ENCODE results near the gene RER1. TPM values are rescaled to one million over a fixed set of nuclear protein-coding genes. Genes with fewer than 3 reads are reported as not detected.

Gene RER1
- total RNA-seq, 1 donor from 2014 or later, result 81.8 TPM

DNA sequence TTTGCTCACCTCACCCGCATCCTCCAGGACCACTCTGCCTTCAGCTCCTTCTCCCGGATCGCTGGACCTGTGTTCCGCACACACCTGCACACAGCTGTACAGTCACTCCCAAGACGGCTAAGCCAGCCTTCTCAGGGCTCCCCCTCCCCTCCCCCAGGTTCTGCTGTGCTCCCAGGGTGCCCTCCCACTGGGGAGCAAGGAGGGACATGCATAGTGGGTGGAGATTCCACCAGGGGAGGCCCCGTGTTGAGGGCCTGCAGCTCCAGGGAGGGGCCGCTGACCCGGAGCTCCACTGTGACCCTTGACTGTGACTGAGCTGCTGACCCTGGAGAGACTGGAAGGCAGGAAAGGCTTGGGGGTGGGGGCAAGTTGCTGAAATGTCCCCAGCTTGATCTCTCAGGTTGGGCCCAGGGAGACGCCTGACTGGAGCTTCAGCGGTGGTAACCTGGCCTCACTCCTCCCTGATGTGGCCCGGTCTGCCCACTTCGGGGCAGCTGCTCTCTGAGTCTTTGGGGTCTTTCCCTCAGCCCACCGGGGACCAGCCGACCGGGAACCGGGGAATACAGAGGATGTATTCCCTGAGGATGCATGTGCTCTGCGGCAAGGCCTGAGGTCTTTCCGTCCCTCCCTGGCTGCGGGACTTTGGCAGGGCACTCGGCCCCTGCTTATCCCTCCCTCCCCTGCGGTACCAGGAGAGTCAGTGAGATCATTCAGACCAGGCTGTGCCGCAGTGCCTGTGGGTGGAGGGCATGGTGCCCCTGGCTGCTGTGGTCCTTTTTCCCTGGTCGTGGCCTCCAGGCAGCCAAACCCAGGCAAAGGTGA is 55.8 kb downstream of the RER1 start:
- intact Hi-C loops (cut with DNase I), result no loop called here
- no peak for ATAC-seq (ENCODE audit: poor library complexity)
- no peak for DNase-seq

DNA sequence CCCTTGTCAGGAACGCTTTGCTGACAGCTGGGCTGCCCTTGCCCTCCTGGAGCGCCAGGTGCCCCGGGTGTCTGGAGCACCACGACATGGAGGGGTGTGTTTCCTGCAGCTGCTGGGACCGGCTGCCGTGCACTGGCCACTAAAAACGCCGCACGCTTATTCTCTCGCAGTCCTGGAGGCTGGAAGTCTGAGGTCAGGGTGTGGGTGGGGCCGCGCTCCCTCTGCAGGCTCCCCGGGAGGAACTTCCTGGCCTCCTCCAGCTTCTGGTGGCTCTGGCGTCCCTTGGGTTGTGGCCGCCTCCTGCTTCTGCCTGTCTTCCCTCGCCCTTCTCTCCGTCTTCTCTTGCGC is 56.4 kb downstream of the RER1 start:
- intact Hi-C loops (cut with DNase I), result no loop called here
- ATAC-seq (ENCODE audit: poor library complexity) (no peak), DNase-seq (no peak)

DNA sequence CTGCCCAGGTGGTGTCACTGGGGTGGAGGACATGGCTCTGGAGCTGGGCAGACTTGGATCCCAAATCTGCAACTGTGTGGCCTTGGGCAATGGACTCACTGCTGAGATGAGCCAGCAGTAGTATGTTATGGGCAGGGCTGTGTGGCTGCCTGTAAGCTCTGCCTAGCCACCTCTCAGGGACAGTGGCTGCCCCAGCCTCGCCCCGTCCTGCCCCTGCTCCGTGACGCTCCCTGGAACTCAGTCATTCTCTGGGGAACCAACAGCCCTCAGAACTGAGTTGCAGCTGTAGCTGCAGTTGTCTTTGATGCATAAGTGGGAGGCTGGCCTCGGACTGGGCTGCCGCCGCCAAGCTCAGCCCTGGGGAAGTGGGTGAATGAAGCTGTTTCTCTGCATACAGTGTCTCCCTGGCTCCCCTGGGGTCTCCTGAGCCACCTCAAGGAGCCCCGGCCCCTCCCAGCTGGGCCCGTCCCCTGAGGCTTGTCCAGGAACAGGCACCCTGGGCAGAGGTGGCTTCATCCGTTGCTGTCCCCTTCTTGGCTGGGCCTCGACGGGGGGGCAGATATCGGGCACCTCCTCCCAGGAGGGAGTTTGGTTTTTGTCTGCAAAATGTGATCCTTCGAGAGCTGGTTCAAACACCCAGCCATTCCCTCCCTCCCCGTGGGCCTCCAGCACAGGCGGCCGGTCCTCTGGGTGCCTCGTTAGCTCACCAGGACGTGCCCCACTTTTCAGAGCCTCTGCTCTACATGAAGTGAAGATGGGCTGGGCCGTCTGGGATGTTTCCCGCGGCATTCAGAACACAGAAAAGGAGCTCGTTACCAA is 58.2 kb downstream of the RER1 start:
- no peak for ATAC-seq (ENCODE audit: poor library complexity)
- intact Hi-C loops (cut with DNase I), result no loop called here
- DNase-seq, result no peak

DNA sequence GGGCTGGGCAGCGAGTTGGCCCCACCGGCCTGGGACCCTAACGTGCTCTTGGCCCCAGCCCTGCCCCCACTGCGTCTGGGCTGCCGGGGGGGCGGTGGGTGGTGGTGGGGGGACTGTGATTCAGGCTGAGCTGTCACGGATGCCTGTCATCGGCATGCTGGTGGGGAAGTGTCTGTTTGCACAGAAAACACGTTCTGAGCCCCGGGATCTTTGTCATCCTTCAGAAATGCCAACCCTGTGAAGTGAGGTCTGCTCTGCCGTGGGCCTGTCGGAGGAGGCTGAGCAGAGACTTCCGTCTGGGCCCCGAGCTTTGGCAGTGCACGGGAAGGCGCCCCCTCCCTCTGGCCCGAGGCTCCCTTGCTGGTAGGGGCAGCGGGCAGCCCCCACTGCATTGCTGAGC is 60.1 kb downstream of the RER1 start:
- ATAC-seq (ENCODE audit: poor library complexity) (no peak), DNase-seq (no peak)
- intact Hi-C loops (cut with DNase I), result no loop called here

DNA sequence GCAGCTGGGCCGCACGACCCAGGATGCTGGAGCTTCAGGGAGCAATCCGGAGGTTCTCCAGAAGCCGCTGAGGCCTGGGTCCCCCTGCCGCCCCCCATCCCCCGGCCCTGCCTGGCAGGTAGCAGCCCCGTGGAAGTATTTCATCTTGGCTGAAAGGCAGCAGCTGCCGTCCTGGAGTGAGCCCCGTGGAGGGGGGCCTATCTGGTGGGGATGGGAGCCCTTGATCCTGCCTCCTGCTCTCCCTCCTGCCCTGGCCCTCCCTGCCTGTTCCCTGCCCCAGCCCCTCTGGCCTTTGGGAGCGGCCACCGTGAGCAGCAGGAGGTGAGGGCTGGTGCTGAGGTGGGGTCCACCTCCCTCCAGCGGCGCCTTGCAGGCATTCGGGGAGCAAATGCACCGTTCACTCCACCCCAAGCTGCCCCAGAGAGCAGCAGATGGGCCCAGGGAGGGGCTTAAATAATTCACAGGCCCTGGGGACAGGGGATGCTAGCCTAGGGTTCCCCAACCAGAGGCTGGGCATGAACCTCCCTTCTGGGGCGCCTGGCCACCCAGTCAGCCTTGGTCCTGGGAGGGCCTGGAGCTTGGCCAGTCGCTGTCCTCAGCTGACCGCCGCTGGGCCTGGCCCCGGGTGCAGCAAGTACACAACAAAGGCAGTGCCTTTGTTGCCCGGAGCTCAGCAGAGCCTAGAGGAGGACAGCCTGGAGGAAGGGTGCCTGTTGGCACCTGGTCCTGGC is 60.7 kb downstream of the RER1 start:
- intact Hi-C loops (cut with DNase I), result no loop called here
- ATAC-seq (ENCODE audit: poor library complexity), result no peak
- DNase-seq, result no peak

DNA sequence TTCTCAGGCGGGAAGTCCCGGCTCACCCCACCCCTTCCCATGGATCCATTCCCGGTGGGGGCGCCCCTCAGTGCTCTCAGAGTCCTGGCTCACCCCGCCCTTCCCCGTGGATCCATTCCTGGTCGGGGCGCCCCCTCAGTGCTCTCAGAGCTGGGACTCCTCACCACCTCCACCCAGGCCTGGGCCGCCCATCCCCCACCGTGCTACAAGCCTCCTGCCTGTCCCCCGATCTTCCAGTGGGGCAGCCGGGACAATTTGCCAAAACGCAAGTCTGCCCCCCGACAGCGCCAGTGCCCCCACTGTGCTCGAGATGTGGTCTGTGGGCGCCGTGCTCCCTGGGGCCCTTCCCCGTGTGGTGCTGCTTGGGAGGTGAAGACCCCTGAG is 61.3 kb downstream of the RER1 start:
- intact Hi-C loops (cut with DNase I), result no loop called here
- ATAC-seq (ENCODE audit: poor library complexity) (no peak), DNase-seq (no peak)

DNA sequence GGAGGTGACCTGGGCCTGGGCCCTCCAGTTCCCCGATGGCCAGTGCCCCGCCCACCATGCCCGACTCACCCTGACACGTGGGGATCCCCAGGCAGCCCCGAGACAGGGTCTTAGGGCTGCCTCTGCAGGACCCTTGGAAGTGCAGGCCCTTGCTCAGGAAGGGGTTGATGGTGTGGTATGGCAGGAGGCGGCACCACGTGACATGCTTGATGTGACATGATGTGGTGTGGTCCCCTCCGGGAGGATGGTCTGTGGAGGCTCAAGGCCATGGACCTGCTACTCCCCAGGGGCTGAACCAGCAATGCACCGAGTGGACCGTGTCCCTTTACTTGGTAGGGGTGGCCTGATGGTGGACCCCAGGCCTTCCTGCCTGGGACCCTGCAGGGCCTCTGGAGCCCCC is 62.6 kb downstream of the RER1 start:
- intact Hi-C loops (cut with DNase I), result no loop called here
- ATAC-seq (ENCODE audit: poor library complexity), result no peak
- no peak for DNase-seq

Other genes starting within 250 kb of the RER1 start
- gene FAAP20, start 197.1 kb upstream of the RER1 start, total RNA-seq, result 38.7 TPM
- gene SKI, start 163.5 kb upstream of the RER1 start, total RNA-seq, result 35.1 TPM
- 5.0 TPM for gene MORN1, start 287 bp upstream of the RER1 start, total RNA-seq
- 15.2 TPM for gene PEX10, start 20.7 kb downstream of the RER1 start, total RNA-seq
- 0.13 TPM for gene PLCH2, start 84.4 kb downstream of the RER1 start, total RNA-seq
- gene PANK4, start 134.8 kb downstream of the RER1 start, total RNA-seq, result 45.5 TPM
- 1.6 TPM for gene HES5, start 138.4 kb downstream of the RER1 start, total RNA-seq
- 16.0 TPM for gene TNFRSF14, start 164.5 kb downstream of the RER1 start, total RNA-seq
- gene PRXL2B, start 194.9 kb downstream of the RER1 start, total RNA-seq, result 9.8 TPM
- 0.48 TPM for gene MMEL1, start 241.2 kb downstream of the RER1 start, total RNA-seq

Data from Right ventricle myocardium superior (tissue), 1 donor.